Common myeloid progenitor, CD34-positive (primary cell): ENCODE data around the gene HPGD.

Experiments used
- CTCF ChIA-PET: fragments of 350-600 bp; sonication (Branson Sonifier 250); formaldehyde crosslinking; loops from one replicate; lab custom pipeline; 2021; ENCODE audit warnings: antibody characterized with exemption; lab: Charles Lee
- POLR2A ChIA-PET: fragments of 350-600 bp; sonication (Branson Sonifier 250); formaldehyde crosslinking; loops from one replicate; lab custom pipeline; 2021; ENCODE audit warnings: antibody characterized with exemption; lab: Charles Lee
- DNase-seq, 3 donors: peaks; one replicate each; pipeline versions ENCODE4 v3.0.0 to v3.0.0-alpha.2; 2013
- H3K27ac ChIP-seq, 2 experiments: 1 replicate in 1 of 2; 2 replicates in 1 of 2; pipeline ENCODE4 v1.7.0; 2013; ENCODE audit warnings: inconsistent platforms in 2 of 2, low read length in 2 of 2, mild to moderate bottlenecking in 2 of 2, low read depth in 1 of 2, moderate library complexity in 1 of 2; ENCODE audit not compliant: severe bottlenecking in 2 of 2, insufficient read depth in 1 of 2, poor library complexity in 1 of 2
- H3K27me3 ChIP-seq, 5 experiments: replicated peaks in 2 of 5; 1 replicate in 3 of 5; 2 replicates in 2 of 5; pipeline versions ENCODE4 v1.6.1 to v1.7.0; 2013; ENCODE audit warnings: low read length in 4 of 5, mild to moderate bottlenecking in 2 of 5, moderate library complexity in 2 of 5, inconsistent platforms in 1 of 5; ENCODE audit not compliant: insufficient read depth in 5 of 5, control insufficient read depth in 4 of 5
- H3K36me3 ChIP-seq, 4 experiments: 1 replicate in 2 of 4; 2 replicates in 2 of 4; pipeline versions ENCODE4 v1.6.1 to v1.7.0; 2013; ENCODE audit warnings: low read length in 3 of 4, control low read depth in 1 of 4, mild to moderate bottlenecking in 1 of 4; ENCODE audit not compliant: control insufficient read depth in 4 of 4, insufficient read depth in 4 of 4
- H3K4me1 ChIP-seq, 4 experiments: 1 replicate in 3 of 4; 2 replicates in 1 of 4; pipeline versions ENCODE4 v1.6.1 to v1.7.1; 2013; ENCODE audit warnings: low read length in 3 of 4, mild to moderate bottlenecking in 3 of 4, control low read depth in 1 of 4, inconsistent platforms in 1 of 4, moderate library complexity in 1 of 4; ENCODE audit not compliant: control insufficient read depth in 4 of 4, insufficient read depth in 4 of 4; ENCODE audit errors: control extremely low read depth in 1 of 4
- H3K4me3 ChIP-seq, 7 experiments: 1 replicate in 4 of 7; 2 replicates in 3 of 7; pipeline versions ENCODE4 v1.5.1 to v1.7.0; 2013; ENCODE audit warnings: mild to moderate bottlenecking in 7 of 7, low read length in 6 of 7, moderate library complexity in 6 of 7, inconsistent platforms in 2 of 7, low read depth in 2 of 7, control low read depth in 1 of 7; ENCODE audit not compliant: insufficient read depth in 4 of 7, control insufficient read depth in 1 of 7; ENCODE audit errors: extremely low read depth in 1 of 7
- H3K9me3 ChIP-seq, 5 experiments: 1 replicate in 4 of 5; 2 replicates in 1 of 5; pipeline versions ENCODE4 v1.6.1 to v1.7.1; 2013; ENCODE audit warnings: low read length in 4 of 5, mild to moderate bottlenecking in 2 of 5, inconsistent platforms in 1 of 5, low read depth in 1 of 5, moderate library complexity in 1 of 5; ENCODE audit not compliant: control insufficient read depth in 4 of 5, insufficient read depth in 2 of 5; ENCODE audit errors: control extremely low read depth in 1 of 5
- WGBS: methylation state at CpG from one replicate; pipeline ENCODE4 v1.1.5; 2013; ENCODE audit not compliant: insufficient coverage; 5-methylcytosine and 5-hydroxymethylcytosine counted together

HPGD gene

GRCh38 chr4:174517502-174518445 lies 4.5 kb downstream of the HPGD start:
- H3K27ac ChIP-seq = peak overlapping the region; percentile 91 to 96
- POLR2A ChIA-PET = no interaction called here
- peaks cover 0 to under 1% (median 0%) of the 10 kb centered on the region in 5 experiments for H3K27me3 ChIP-seq
- no peaks in the 10 kb centered on the region for H3K9me3 ChIP-seq
- no CpG with 5 or more reads among the region's 1 CpG for WGBS
- H3K4me3 ChIP-seq = no peak overlapping the region
- H3K36me3 ChIP-seq = peaks cover 0 to 2% (median 0%) of the 10 kb centered on the region in 4 experiments
- CTCF ChIA-PET = no interaction called here
- H3K4me1 ChIP-seq = peaks cover 15 to 32% (median 25%) of the 10 kb centered on the region in 4 experiments
- peak; percentile 59 to 86 (median 81) for DNase-seq

- H3K27me3 ChIP-seq = no peaks in the 10 kb centered on the region
- H3K36me3 ChIP-seq = peaks cover 0 to 4% (median 0%) of the 10 kb centered on the region in 4 experiments
- no peak for DNase-seq
- peaks cover 10 to 24% (median 21%) of the 10 kb centered on the region in 4 experiments for H3K4me1 ChIP-seq
- H3K27ac ChIP-seq = no peak overlapping the region
- no CpG with 5 or more reads among the region's 1 CpG for WGBS
- ChIA-PET POLR2A (no interaction called here), CTCF (no interaction called here)
- H3K4me3 ChIP-seq = no peak overlapping the region
- no peaks in the 10 kb centered on the region for H3K9me3 ChIP-seq
Measured at GRCh38 chr4:174516794-174517193, 5.5 kb downstream of the HPGD start.

- no peak for DNase-seq
- H3K9me3 ChIP-seq = no peaks in the 10 kb centered on the region
- WGBS = no CpG with 5 or more reads among the region's 1 CpG
- no peak overlapping the region for H3K4me3 ChIP-seq
- POLR2A ChIA-PET = no interaction called here
- H3K4me1 ChIP-seq = peaks cover 5 to 19% (median 18%) of the 10 kb centered on the region in 4 experiments
- peaks cover 0 to 4% (median 0%) of the 10 kb centered on the region in 4 experiments for H3K36me3 ChIP-seq
- CTCF ChIA-PET = no interaction called here
- H3K27ac ChIP-seq = no peak overlapping the region
- no peaks in the 10 kb centered on the region for H3K27me3 ChIP-seq
Measured at GRCh38 chr4:174516345-174516744, 5.9 kb downstream of the HPGD start.

- no peaks in the 10 kb centered on the region for H3K9me3 ChIP-seq
Measured at GRCh38 chr4:174512745-174513144, 9.5 kb downstream of the HPGD start.

GRCh38 chr4:174505892-174506291 lies 16.4 kb downstream of the HPGD start:
- peaks cover 0 to 4% (median 0%) of the 10 kb centered on the region in 4 experiments for H3K4me1 ChIP-seq
- no peaks in the 10 kb centered on the region for H3K9me3 ChIP-seq
- ChIA-PET POLR2A (no interaction called here), CTCF (no interaction called here)
- H3K4me3 ChIP-seq = no peak overlapping the region
- H3K27me3 ChIP-seq = no peaks in the 10 kb centered on the region
- no peak overlapping the region for H3K27ac ChIP-seq
- H3K36me3 ChIP-seq = peaks cover 0 to 9% (median 4%) of the 10 kb centered on the region in 4 experiments
- no peak for DNase-seq
- 95% methylated on average over 4 of the region's 4 CpGs for WGBS

More at GRCh38 chr4:174512745-174513144, 9.5 kb downstream of the HPGD start:
- H3K36me3 ChIP-seq = peaks cover 0 to 4% (median 2%) of the 10 kb centered on the region in 4 experiments
- no peak overlapping the region for H3K27ac ChIP-seq
- ChIA-PET CTCF (no interaction called here), POLR2A (no interaction called here)
- H3K27me3 ChIP-seq = no peaks in the 10 kb centered on the region
- peaks cover 0 to 5% (median 4%) of the 10 kb centered on the region in 4 experiments for H3K4me1 ChIP-seq
- DNase-seq = no peak
- no peak overlapping the region for H3K4me3 ChIP-seq
- WGBS = 50% methylated on average over 2 of the region's 3 CpGs

GRCh38 chr4:174505007-174505406 lies 17.3 kb downstream of the HPGD start:
- Histone ChIP-seq H3K27ac (no peak overlapping the region), H3K4me1 (peaks cover 0 to 4% (median 0%) of the 10 kb centered on the region in 4 experiments), H3K4me3 (no peak overlapping the region), H3K9me3 (no peaks in the 10 kb centered on the region), H3K36me3 (peaks cover 0 to 9% (median 4%) of the 10 kb centered on the region in 4 experiments), H3K27me3 (no peaks in the 10 kb centered on the region)
- ChIA-PET CTCF (no interaction called here), POLR2A (no interaction called here)
- no peak for DNase-seq
- 92% methylated on average over 2 of the region's 3 CpGs for WGBS
